Measurements from ENCODE around the gene RGS10.

GRCh38 chr10:119536508-119537025 is 6.0 kb downstream of the RGS10 start:
- TF ChIP-seq POLR2A (IDR thresholded peaks at IDR 0.05), result no peak
- TF ChIP-seq, protein P1, sequence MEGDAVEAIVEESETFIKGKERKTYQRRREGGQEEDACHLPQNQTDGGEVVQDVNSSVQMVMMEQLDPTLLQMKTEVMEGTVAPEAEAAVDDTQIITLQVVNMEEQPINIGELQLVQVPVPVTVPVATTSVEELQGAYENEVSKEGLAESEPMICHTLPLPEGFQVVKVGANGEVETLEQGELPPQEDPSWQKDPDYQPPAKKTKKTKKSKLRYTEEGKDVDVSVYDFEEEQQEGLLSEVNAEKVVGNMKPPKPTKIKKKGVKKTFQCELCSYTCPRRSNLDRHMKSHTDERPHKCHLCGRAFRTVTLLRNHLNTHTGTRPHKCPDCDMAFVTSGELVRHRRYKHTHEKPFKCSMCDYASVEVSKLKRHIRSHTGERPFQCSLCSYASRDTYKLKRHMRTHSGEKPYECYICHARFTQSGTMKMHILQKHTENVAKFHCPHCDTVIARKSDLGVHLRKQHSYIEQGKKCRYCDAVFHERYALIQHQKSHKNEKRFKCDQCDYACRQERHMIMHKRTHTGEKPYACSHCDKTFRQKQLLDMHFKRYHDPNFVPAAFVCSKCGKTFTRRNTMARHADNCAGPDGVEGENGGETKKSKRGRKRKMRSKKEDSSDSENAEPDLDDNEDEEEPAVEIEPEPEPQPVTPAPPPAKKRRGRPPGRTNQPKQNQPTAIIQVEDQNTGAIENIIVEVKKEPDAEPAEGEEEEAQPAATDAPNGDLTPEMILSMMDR (IDR thresholded peaks at IDR 0.05), result no peak
